Calu3 (cell line): ENCODE data around the gene GRIK4. TPM values are rescaled to one million over a fixed set of nuclear protein-coding genes. Genes with fewer than 3 reads are reported as not detected.

ENCODE experiments used
- Bru-seq: library from RNA; stranded (reverse); fragments of 400-500 nt; gene quantifications from one replicate; lab custom pipeline; 2021; lab: Mats Ljungman, UMichigan
- BruChase-seq, 2 experiments: library from RNA; stranded (reverse); fragments of 400-500 nt; gene quantifications; one replicate each; lab custom pipeline; 2021; lab: Mats Ljungman, UMichigan
- BruUV-seq: library from RNA; stranded (reverse); fragments of 400-500 nt; replicated peaks from 2 replicates; lab custom pipeline; 2021; lab: Mats Ljungman, UMichigan
- CTCF ChIA-PET: fragments of 300-600 bp; sonication (Branson Sonifier 250); formaldehyde crosslinking; loops from one replicate; lab custom pipeline; 2022; ENCODE audit warnings: antibody characterized with exemption; lab: Charles Lee
- DNase-seq: peaks from one replicate; pipeline ENCODE4 v3.0.0; 2022
- H3K27ac Mint-ChIP-seq: one replicate; pipeline ENCODE4 v1.8.0; 2022; ENCODE audit warnings: mixed read lengths; ENCODE audit not compliant: unreplicated experiment
- H3K27me3 Mint-ChIP-seq: one replicate; pipeline ENCODE4 v1.8.0; 2022; ENCODE audit warnings: mixed read lengths; ENCODE audit not compliant: unreplicated experiment
- H3K36me3 Mint-ChIP-seq: one replicate; pipeline ENCODE4 v1.8.0; 2022; ENCODE audit warnings: mild to moderate bottlenecking, moderate library complexity, mixed read lengths; ENCODE audit not compliant: insufficient read depth, unreplicated experiment
- H3K4me1 Mint-ChIP-seq: one replicate; pipeline ENCODE4 v1.8.0; 2022; ENCODE audit warnings: mild to moderate bottlenecking, low read depth, mixed read lengths; ENCODE audit not compliant: unreplicated experiment
- H3K4me3 Mint-ChIP-seq: one replicate; pipeline ENCODE4 v1.8.0; 2022; ENCODE audit warnings: mild to moderate bottlenecking, low read depth, moderate library complexity, mixed read lengths; ENCODE audit not compliant: unreplicated experiment
- H3K9me3 Mint-ChIP-seq: one replicate; pipeline ENCODE4 v1.8.0; 2022; ENCODE audit warnings: low read depth, mixed read lengths; ENCODE audit not compliant: unreplicated experiment
- intact Hi-C: fragments of 100-400 bp; cut with micrococcal nuclease; formaldehyde crosslinking; loops from one replicate; pipeline ENCODE4 v1.10.0; 2022; ENCODE audit not compliant: unreplicated experiment
- long read RNA-seq: library from polyadenylated mRNA; stranded (forward); transcript quantifications from one replicate; pipeline ENCODE4 v2.0.0, GENCODE V29; 2022
- total RNA-seq: library from RNA; stranded (reverse); gene quantifications from 2 replicates; pipeline ENCODE4 v1.2.3, GENCODE V29; 2022
- TF ChIP-seq, protein P1 (sequence below): fragments of 200-600 bp; IDR thresholded peaks from one replicate; pipeline ENCODE4 v1.8.0; 2022; ENCODE audit warnings: antibody characterized with exemption; ENCODE audit not compliant: unreplicated experiment

The GRIK4 gene, protein sequence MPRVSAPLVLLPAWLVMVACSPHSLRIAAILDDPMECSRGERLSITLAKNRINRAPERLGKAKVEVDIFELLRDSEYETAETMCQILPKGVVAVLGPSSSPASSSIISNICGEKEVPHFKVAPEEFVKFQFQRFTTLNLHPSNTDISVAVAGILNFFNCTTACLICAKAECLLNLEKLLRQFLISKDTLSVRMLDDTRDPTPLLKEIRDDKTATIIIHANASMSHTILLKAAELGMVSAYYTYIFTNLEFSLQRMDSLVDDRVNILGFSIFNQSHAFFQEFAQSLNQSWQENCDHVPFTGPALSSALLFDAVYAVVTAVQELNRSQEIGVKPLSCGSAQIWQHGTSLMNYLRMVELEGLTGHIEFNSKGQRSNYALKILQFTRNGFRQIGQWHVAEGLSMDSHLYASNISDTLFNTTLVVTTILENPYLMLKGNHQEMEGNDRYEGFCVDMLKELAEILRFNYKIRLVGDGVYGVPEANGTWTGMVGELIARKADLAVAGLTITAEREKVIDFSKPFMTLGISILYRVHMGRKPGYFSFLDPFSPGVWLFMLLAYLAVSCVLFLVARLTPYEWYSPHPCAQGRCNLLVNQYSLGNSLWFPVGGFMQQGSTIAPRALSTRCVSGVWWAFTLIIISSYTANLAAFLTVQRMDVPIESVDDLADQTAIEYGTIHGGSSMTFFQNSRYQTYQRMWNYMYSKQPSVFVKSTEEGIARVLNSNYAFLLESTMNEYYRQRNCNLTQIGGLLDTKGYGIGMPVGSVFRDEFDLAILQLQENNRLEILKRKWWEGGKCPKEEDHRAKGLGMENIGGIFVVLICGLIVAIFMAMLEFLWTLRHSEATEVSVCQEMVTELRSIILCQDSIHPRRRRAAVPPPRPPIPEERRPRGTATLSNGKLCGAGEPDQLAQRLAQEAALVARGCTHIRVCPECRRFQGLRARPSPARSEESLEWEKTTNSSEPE
- total RNA-seq = 0.12 TPM in 1 of 2 replicates, not detected in the other
- Bru-seq, nascent RNA = percentile 5 among the genes with signal in this experiment
- BruChase-seq, experiment 1, labeled RNA remaining after a 6-hour chase = percentile 5 among the genes with signal in this experiment
- percentile 4 among the genes with signal in this experiment for BruChase-seq, experiment 2, labeled RNA remaining after a 2-hour chase
- long read RNA-seq = 0 reads

DNA sequence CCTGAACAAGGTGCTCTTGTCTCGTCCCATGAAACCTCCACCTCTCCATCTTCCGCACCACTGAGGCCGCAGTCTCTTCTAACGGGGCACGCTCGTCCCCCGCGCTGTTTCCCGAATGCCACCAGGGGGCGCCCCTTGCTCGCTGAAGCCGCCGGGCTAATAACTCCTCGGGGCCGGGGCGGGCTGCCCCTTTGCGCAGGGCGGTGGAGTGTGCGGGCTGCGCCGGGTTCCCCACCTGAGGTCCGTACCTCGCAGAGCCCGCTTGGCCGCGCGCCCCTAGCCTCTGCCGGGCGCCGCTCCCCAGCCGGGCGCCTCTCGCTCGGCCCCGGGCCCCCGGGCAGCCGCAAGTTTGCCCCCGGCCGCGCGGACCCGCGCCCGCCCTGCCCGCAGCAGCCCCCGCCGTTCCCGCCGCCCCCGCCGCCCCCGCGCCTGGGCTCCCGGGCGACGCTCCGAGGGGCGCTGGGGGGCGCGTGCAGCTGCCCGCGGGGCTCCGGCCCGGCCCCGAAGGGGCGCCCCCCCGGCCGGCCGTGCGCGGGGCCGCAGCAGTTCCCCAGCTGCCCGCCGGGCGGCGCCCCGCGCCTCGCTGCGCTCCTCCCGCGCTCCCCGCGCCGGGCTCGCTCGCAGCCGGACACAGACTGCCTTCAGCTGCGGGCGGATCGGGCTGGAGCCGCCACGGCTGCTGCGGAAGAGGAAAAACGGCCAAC, at the start of gene GRIK4:
Gene GRIK4, plus strand, starts transcription at position 633 of the 704 bp plus-strand sequence. CDS start 148,571 bp downstream, outside the sequence.
- H3K27me3 Mint-ChIP-seq = peaks cover 94% of the 10 kb centered on the region
- TF ChIP-seq, protein P1, sequence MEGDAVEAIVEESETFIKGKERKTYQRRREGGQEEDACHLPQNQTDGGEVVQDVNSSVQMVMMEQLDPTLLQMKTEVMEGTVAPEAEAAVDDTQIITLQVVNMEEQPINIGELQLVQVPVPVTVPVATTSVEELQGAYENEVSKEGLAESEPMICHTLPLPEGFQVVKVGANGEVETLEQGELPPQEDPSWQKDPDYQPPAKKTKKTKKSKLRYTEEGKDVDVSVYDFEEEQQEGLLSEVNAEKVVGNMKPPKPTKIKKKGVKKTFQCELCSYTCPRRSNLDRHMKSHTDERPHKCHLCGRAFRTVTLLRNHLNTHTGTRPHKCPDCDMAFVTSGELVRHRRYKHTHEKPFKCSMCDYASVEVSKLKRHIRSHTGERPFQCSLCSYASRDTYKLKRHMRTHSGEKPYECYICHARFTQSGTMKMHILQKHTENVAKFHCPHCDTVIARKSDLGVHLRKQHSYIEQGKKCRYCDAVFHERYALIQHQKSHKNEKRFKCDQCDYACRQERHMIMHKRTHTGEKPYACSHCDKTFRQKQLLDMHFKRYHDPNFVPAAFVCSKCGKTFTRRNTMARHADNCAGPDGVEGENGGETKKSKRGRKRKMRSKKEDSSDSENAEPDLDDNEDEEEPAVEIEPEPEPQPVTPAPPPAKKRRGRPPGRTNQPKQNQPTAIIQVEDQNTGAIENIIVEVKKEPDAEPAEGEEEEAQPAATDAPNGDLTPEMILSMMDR = peak; percentile 72
- intact Hi-C loops = loop anchor here (1.0 to 5.0 kb wide), 4 partner anchors 174 to 686 kb away; no protein-coding TSS in a partner anchor

DNA sequence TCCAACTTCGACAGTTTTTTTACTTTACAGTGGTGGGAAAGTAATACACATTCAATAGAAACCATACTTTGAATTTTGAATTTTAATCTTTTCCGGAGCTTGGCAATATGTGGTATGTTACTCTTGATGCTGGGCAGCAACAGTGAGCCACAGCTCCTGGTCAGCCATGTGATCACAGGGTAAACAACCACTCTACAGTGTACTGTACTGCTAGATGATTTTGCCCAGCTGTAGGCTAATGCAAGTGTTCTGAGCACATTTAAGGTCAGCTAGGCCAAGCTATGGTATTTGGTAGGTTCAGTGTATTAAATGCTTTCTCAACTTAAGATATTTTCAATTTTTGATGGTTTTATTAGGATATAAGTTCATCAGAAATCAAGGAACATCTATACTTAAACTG, 48.7 kb upstream of the GRIK4 start:
- intact Hi-C loops = no loop called here
- no TSS peak for BruUV-seq
- TF ChIP-seq, protein P1 = no peak
- Mint-ChIP-seq H3K9me3 (no peaks in the 10 kb centered on the region), H3K36me3 (peaks cover 5% of the 10 kb centered on the region), H3K4me1 (no peaks in the 10 kb centered on the region), H3K27ac (no peak overlapping the region), H3K4me3 (no peak overlapping the region), H3K27me3 (no peaks in the 10 kb centered on the region)
- DNase-seq = no peak
- CTCF ChIA-PET = no interaction called here

More for the DNA sequence above, at the start of gene GRIK4:
- H3K36me3 Mint-ChIP-seq = no peaks in the 10 kb centered on the region
- no peaks in the 10 kb centered on the region for H3K9me3 Mint-ChIP-seq
- no TSS peak for BruUV-seq
- CTCF ChIA-PET = interaction anchor here (2.0 kb wide), 1 partner anchor 173 kb away, joined by 20 read pairs; no protein-coding TSS in a partner anchor
- peak within 1 kb of the TSS; percentile 22 for H3K4me3 Mint-ChIP-seq
- H3K27ac Mint-ChIP-seq = no peak within 1 kb of the TSS
- H3K4me1 Mint-ChIP-seq = no peaks in the 10 kb centered on the region
- peak; percentile 84 for DNase-seq

DNA sequence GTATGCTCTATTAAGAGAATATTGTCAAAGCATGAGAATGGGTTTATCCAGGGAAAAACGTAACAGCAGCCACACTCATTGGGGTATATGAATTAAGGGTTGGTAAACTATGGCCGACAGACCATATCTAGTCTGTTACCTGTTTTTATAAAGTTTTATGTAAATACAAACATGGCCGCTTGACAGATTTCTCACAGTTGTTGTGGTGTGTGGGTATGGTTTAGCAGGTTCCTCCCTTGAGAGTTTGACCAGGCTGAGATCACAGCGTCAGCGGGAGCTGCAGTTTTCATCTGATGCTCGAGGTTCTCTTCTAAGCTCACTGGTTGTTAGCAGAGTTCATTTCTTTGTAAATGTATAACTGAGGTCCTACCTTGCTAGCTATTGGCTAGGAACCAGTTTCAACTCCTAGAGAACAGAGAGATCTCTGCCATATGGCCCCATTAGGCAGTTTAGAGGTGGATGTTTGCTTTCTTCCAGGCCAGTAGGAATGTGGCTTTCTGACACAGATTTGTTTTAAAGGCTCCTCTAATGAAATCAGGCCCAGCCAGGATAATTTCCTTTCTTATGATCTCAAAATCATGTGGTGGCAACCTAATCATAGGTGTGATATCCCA, 45.5 kb upstream of the GRIK4 start:
- Mint-ChIP-seq H3K9me3 (no peaks in the 10 kb centered on the region), H3K27me3 (no peaks in the 10 kb centered on the region), H3K4me1 (no peaks in the 10 kb centered on the region), H3K4me3 (no peak overlapping the region), H3K36me3 (peaks cover 11% of the 10 kb centered on the region), H3K27ac (no peak overlapping the region)
- no peak for DNase-seq
- CTCF ChIA-PET = no interaction called here
- TF ChIP-seq, protein P1 = no peak
- BruUV-seq = no TSS peak
- intact Hi-C loops = no loop called here
